NCI-H524 (cell line): Measurements from ENCODE around the gene CDH26.

Experiments
- DNase-seq, 2 experiments: peaks; one replicate each; lab custom pipeline; 2025; lab: John Stamatoyannopoulos, UW

The CDH26 gene

GRCh38 chr20:60013296-60014139 is 55.3 kb downstream of the CDH26 start:
- DNase-seq: no peak

- DNase-seq: no peak
Observed at GRCh38 chr20:60016406-60016805, 58.2 kb downstream of the CDH26 start.

- no peak for DNase-seq
Observed at GRCh38 chr20:60020251-60020650, 62.0 kb downstream of the CDH26 start.

GRCh38 chr20:60021104-60021503 is 62.9 kb downstream of the CDH26 start:
- DNase-seq: no peak

- no peak for DNase-seq
Observed at GRCh38 chr20:60022849-60023248, 64.6 kb downstream of the CDH26 start.

GRCh38 chr20:60024245-60024644 is 66.0 kb downstream of the CDH26 start:
- DNase-seq: no peak

- DNase-seq: no peak
Observed at GRCh38 chr20:60024801-60025200, 66.6 kb downstream of the CDH26 start.

- DNase-seq: no peak
Observed at GRCh38 chr20:60026010-60026409, 67.8 kb downstream of the CDH26 start.

- DNase-seq: no peak
Observed at GRCh38 chr20:60030471-60030870, 72.2 kb downstream of the CDH26 start.

GRCh38 chr20:60031107-60031506 is 72.9 kb downstream of the CDH26 start:
- no peak for DNase-seq

- DNase-seq: no peak
Observed at GRCh38 chr20:60034231-60035110, 76.2 kb downstream of the CDH26 start.

- no peak for DNase-seq
Observed at GRCh38 chr20:60035486-60035885, 77.3 kb downstream of the CDH26 start.

GRCh38 chr20:60036346-60036745 is 78.1 kb downstream of the CDH26 start:
- no peak for DNase-seq

GRCh38 chr20:60036746-60037499 is 78.7 kb downstream of the CDH26 start:
- no peak for DNase-seq

GRCh38 chr20:60038400-60039008 is 80.3 kb downstream of the CDH26 start:
- no peak for DNase-seq

- DNase-seq: no peak
Observed at GRCh38 chr20:60039526-60039925, 81.3 kb downstream of the CDH26 start.

GRCh38 chr20:60040471-60041162 is 82.4 kb downstream of the CDH26 start:
- no peak for DNase-seq

GRCh38 chr20:60041436-60042165 is 83.4 kb downstream of the CDH26 start:
- peak; percentile 75 to 91 for DNase-seq

GRCh38 chr20:60043435-60043834 is 85.2 kb downstream of the CDH26 start:
- no peak for DNase-seq

- no peak for DNase-seq
Observed at GRCh38 chr20:60046011-60046413, 87.8 kb downstream of the CDH26 start.

- no peak for DNase-seq
Observed at GRCh38 chr20:60046436-60046835, 88.2 kb downstream of the CDH26 start.
